ENCODE results near the gene ZNF705A. TPM values are rescaled to one million over a fixed set of nuclear protein-coding genes. Genes with fewer than 3 reads are reported as not detected.
"Not testable (repeated sequence)": the region's sequence is repeated elsewhere in the genome, so short reads cannot be mapped to it uniquely, and the experiment has no call there.

Gene ZNF705A
- total RNA-seq, 1 donor from 2014 or later = not detected

- DNase-seq (ENCODE audit: low spot score); ATAC-seq: not testable (repeated sequence)
These were observed 26.5 kb downstream of the ZNF705A start for GRCh38 chr12:8183346-8183745.

GRCh38 chr12:8184206-8184605, 27.4 kb downstream of the ZNF705A start:
- not testable (repeated sequence) for ATAC-seq; DNase-seq (ENCODE audit: low spot score)

GRCh38 chr12:8188088-8188487, 31.3 kb downstream of the ZNF705A start:
- ATAC-seq; DNase-seq (ENCODE audit: low spot score): not testable (repeated sequence)

GRCh38 chr12:8197685-8198308, 41.0 kb downstream of the ZNF705A start:
- ATAC-seq = not testable (repeated sequence)

GRCh38 chr12:8218711-8219382, 62.0 kb downstream of the ZNF705A start:
- ATAC-seq; DNase-seq (ENCODE audit: low spot score): not testable (repeated sequence)

More at GRCh38 chr12:8197685-8198308, 41.0 kb downstream of the ZNF705A start:
- DNase-seq (ENCODE audit: low spot score) = not testable (repeated sequence)

- not testable (repeated sequence) for DNase-seq (ENCODE audit: low spot score); ATAC-seq
These were observed 64.6 kb downstream of the ZNF705A start for GRCh38 chr12:8221375-8221774.

- not testable (repeated sequence) for ATAC-seq; DNase-seq (ENCODE audit: low spot score)
These were observed 65.0 kb downstream of the ZNF705A start for GRCh38 chr12:8221844-8222243.

GRCh38 chr12:8222303-8222702, 65.5 kb downstream of the ZNF705A start:
- DNase-seq (ENCODE audit: low spot score); ATAC-seq: not testable (repeated sequence)

GRCh38 chr12:8223646-8224045, 66.8 kb downstream of the ZNF705A start:
- DNase-seq (ENCODE audit: low spot score); ATAC-seq: not testable (repeated sequence)

GRCh38 chr12:8224782-8225181, 68.0 kb downstream of the ZNF705A start:
- ATAC-seq; DNase-seq (ENCODE audit: low spot score): not testable (repeated sequence)

- DNase-seq (ENCODE audit: low spot score) = no peak
These were observed 69.5 kb downstream of the ZNF705A start for GRCh38 chr12:8226355-8226754.

GRCh38 chr12:8226992-8227731, 70.3 kb downstream of the ZNF705A start, which contains the start of gene FAM90A1:
Gene FAM90A1 (minus strand): TSS chr12:8227618. CDS start chr12:8224832, 2,786 bp downstream.
- not testable (repeated sequence) for ATAC-seq; DNase-seq (ENCODE audit: low spot score)

More at GRCh38 chr12:8226355-8226754, 69.5 kb downstream of the ZNF705A start:
- ATAC-seq = no peak

- not testable (repeated sequence) for ATAC-seq
These were observed 70.9 kb downstream of the ZNF705A start for GRCh38 chr12:8227732-8228077.

GRCh38 chr12:8228607-8229006, 71.8 kb downstream of the ZNF705A start:
- ATAC-seq; DNase-seq (ENCODE audit: low spot score): not testable (repeated sequence)

More at GRCh38 chr12:8227732-8228077, 70.9 kb downstream of the ZNF705A start:
- not testable (repeated sequence) for DNase-seq (ENCODE audit: low spot score)

- DNase-seq (ENCODE audit: low spot score); ATAC-seq: not testable (repeated sequence)
These were observed 72.7 kb downstream of the ZNF705A start for GRCh38 chr12:8229486-8229885.

Other genes with a start within 250 kb of the ZNF705A start
- 9.4 TPM for gene SLC2A3, start 220.8 kb upstream of the ZNF705A start, total RNA-seq
- gene FOXJ2, start 124.3 kb upstream of the ZNF705A start, total RNA-seq = 5.2 TPM
- 2.3 TPM for gene C3AR1, start 90.7 kb upstream of the ZNF705A start, total RNA-seq
- gene NECAP1, start 74.7 kb upstream of the ZNF705A start, total RNA-seq = 14.2 TPM
- 0.33 TPM for gene CLEC4A, start 33.4 kb upstream of the ZNF705A start, total RNA-seq
- gene FAM90A1, start 70.6 kb downstream of the ZNF705A start, total RNA-seq = not detected